Endothelial cell of umbilical vein (primary cell): ENCODE measurements around the gene GALNT9.

Experiments used
- CTCF ChIP-seq, 2 donors: IDR thresholded peaks; 1 replicate in 1 of 2; 2 replicates in 1 of 2; pipeline ENCODE4 v1.5.1; 2011; ENCODE audit warnings: low read length in 2 of 2, mild to moderate bottlenecking in 2 of 2, moderate library complexity in 2 of 2, control low read depth in 1 of 2, inconsistent platforms in 1 of 2, low read depth in 1 of 2; ENCODE audit not compliant: insufficient read depth in 1 of 2; ENCODE audit errors: extremely low read depth in 1 of 2
- GATA2 ChIP-seq: IDR thresholded peaks from 2 replicates; pipeline ENCODE4 v1.7.0; 2011; ENCODE audit warnings: low read depth, mild to moderate bottlenecking, moderate library complexity, mixed read lengths, low read length; ENCODE audit not compliant: insufficient read length, insufficient read depth
- POLR2A ChIP-seq: IDR thresholded peaks from 2 replicates; pipeline ENCODE4 v1.6.1; 2012; ENCODE audit warnings: low read depth, mild to moderate bottlenecking, control low read depth, low read length

- TF ChIP-seq POLR2A (no peak), CTCF (IDR thresholded peaks at IDR 0.05; ENCODE audit: extremely low read depth in 1 of 2, insufficient read depth in 1 of 2, low read depth in 1 of 2, low read length in 2 of 2) (no peak), GATA2 (no peak)
Observed at GRCh38 chr12:132318135-132318534, 11.3 kb downstream of the GALNT9 start.
